CD4-positive, CD25-positive, alpha-beta regulatory T cell (primary cell): Measurements from ENCODE around the gene SLC9A9. TPM values are rescaled to one million over a fixed set of nuclear protein-coding genes. Genes with fewer than 3 reads are reported as not detected.

ENCODE experiments used
- ATAC-seq, 2 donors: fragments of 150-1000 bp; cut with Tn5 transposase; one replicate each; pipeline ENCODE4 v1.10.0; 2021; ENCODE audit warnings: low read depth in 2 of 2, moderate number of reproducible peaks in 2 of 2, moderate library complexity in 1 of 2
- DNase-seq, 3 donors: peaks; one replicate each; pipeline versions ENCODE4 v3.0.0 to v3.0.0-alpha.2; 2012 to 2022; ENCODE audit warnings: mixed read lengths in 1 of 3
- H3K27ac ChIP-seq: one replicate; pipeline ENCODE4 v1.7.0; 2013; ENCODE audit warnings: mild to moderate bottlenecking, low read length; ENCODE audit not compliant: insufficient read depth, poor library complexity, severe bottlenecking
- H3K27me3 ChIP-seq: one replicate; pipeline ENCODE4 v1.7.0; 2013; ENCODE audit warnings: low read length; ENCODE audit not compliant: control insufficient read depth, insufficient read depth
- H3K36me3 ChIP-seq: one replicate; pipeline ENCODE4 v1.7.0; 2013; ENCODE audit warnings: mild to moderate bottlenecking, low read length, moderate library complexity; ENCODE audit not compliant: control insufficient read depth, insufficient read depth
- H3K4me1 ChIP-seq: 2 replicates; pipeline ENCODE4 v1.7.0; 2013; ENCODE audit warnings: mild to moderate bottlenecking, low read length; ENCODE audit not compliant: insufficient read depth, control insufficient read depth, poor library complexity, severe bottlenecking
- H3K4me3 ChIP-seq: one replicate; pipeline ENCODE4 v1.7.0; 2013; ENCODE audit warnings: low read depth, mild to moderate bottlenecking, low read length, moderate library complexity
- H3K9me3 ChIP-seq, 2 experiments: 1 replicate in 1 of 2; 2 replicates in 1 of 2; pipeline ENCODE4 v1.7.0; 2013; ENCODE audit warnings: low read length in 2 of 2, mild to moderate bottlenecking in 1 of 2, moderate library complexity in 1 of 2; ENCODE audit not compliant: control insufficient read depth in 2 of 2
- H3K27ac Mint-ChIP-seq, 3 donors: one replicate each; pipeline ENCODE4 v1.8.0; 2020 to 2022; ENCODE audit warnings: mild to moderate bottlenecking in 3 of 3, mixed read lengths in 3 of 3, moderate library complexity in 2 of 3
- H3K27me3 Mint-ChIP-seq: one replicate; pipeline ENCODE4 v1.8.0; 2022; ENCODE audit warnings: mild to moderate bottlenecking, mixed read lengths
- H3K36me3 Mint-ChIP-seq: one replicate; pipeline ENCODE4 v1.8.0; 2020; ENCODE audit warnings: mixed read lengths
- H3K4me1 Mint-ChIP-seq, 4 donors: one replicate each; pipeline ENCODE4 v1.8.0; 2020 to 2022; ENCODE audit warnings: mixed read lengths in 4 of 4, mild to moderate bottlenecking in 1 of 4
- H3K4me3 Mint-ChIP-seq, 4 donors: one replicate each; pipeline ENCODE4 v1.8.0; 2020 to 2022; ENCODE audit warnings: mild to moderate bottlenecking in 4 of 4, mixed read lengths in 4 of 4, moderate library complexity in 3 of 4
- H3K9me3 Mint-ChIP-seq, 7 donors: one replicate each; pipeline ENCODE4 v1.8.0; 2020 to 2022; ENCODE audit warnings: mixed read lengths in 7 of 7, mild to moderate bottlenecking in 3 of 7, moderate library complexity in 2 of 7
- polyA plus RNA-seq, 4 donors: library from polyadenylated mRNA; unstranded; fragments of 300-500 nt; fragmentation: Illumina TruSeq; gene quantifications; one replicate each; pipeline ENCODE4 v1.2.3, GENCODE V29; 2021
- total RNA-seq: library from RNA; stranded (reverse); gene quantifications from one replicate; pipeline ENCODE4 v1.2.3, GENCODE V29; 2022

Gene SLC9A9
- total and polyA plus RNA-seq, 5 donors from 2014 or later, result 31.7 to 49.3 (median 46.4) TPM

- H3K4me1 ChIP-seq, result no peaks in the 10 kb centered on the region
- Mint-ChIP-seq H3K27me3 (no peaks in the 10 kb centered on the region), H3K36me3 (peaks cover 27% of the 10 kb centered on the region), H3K27ac (no peak overlapping the region), H3K9me3 (no peaks in the 10 kb centered on the region), H3K4me3 (no peak overlapping the region), H3K4me1 (peaks cover 0 to 4% (median 0%) of the 10 kb centered on the region in 4 donors)
- no peak overlapping the region for H3K27ac ChIP-seq
- no peaks in the 10 kb centered on the region for H3K27me3 ChIP-seq
- H3K9me3 ChIP-seq, result no peaks in the 10 kb centered on the region
- no peaks in the 10 kb centered on the region for H3K36me3 ChIP-seq
- DNase-seq (no peak), ATAC-seq (no peak)
- no peak overlapping the region for H3K4me3 ChIP-seq
Measured at GRCh38 chr3:143595456-143596077, 252.7 kb downstream of the SLC9A9 start.

GRCh38 chr3:143594206-143594605 is 254.1 kb downstream of the SLC9A9 start:
- Mint-ChIP-seq H3K4me1 (no peaks in the 10 kb centered on the region), H3K36me3 (peaks cover 21% of the 10 kb centered on the region), H3K4me3 (no peak overlapping the region), H3K27me3 (no peaks in the 10 kb centered on the region), H3K9me3 (no peaks in the 10 kb centered on the region), H3K27ac (no peak overlapping the region)
- H3K4me1 ChIP-seq, result no peaks in the 10 kb centered on the region
- ATAC-seq (no peak), DNase-seq (no peak)
- no peaks in the 10 kb centered on the region for H3K9me3 ChIP-seq
- no peak overlapping the region for H3K4me3 ChIP-seq
- no peaks in the 10 kb centered on the region for H3K27me3 ChIP-seq
- no peak overlapping the region for H3K27ac ChIP-seq
- no peaks in the 10 kb centered on the region for H3K36me3 ChIP-seq

GRCh38 chr3:143590660-143591059 is 257.6 kb downstream of the SLC9A9 start:
- Mint-ChIP-seq H3K4me3 (no peak overlapping the region), H3K27me3 (no peaks in the 10 kb centered on the region), H3K27ac (no peak overlapping the region), H3K9me3 (no peaks in the 10 kb centered on the region), H3K36me3 (peaks cover 29% of the 10 kb centered on the region), H3K4me1 (peaks cover 4 to 17% (median 7%) of the 10 kb centered on the region in 4 donors)
- no peak for ATAC-seq
- no peak for DNase-seq
- no peaks in the 10 kb centered on the region for H3K36me3 ChIP-seq
- H3K4me3 ChIP-seq, result no peak overlapping the region
- no peak overlapping the region for H3K27ac ChIP-seq
- H3K9me3 ChIP-seq, result no peaks in the 10 kb centered on the region
- no peaks in the 10 kb centered on the region for H3K27me3 ChIP-seq
- H3K4me1 ChIP-seq, result peaks cover 4% of the 10 kb centered on the region

DNA sequence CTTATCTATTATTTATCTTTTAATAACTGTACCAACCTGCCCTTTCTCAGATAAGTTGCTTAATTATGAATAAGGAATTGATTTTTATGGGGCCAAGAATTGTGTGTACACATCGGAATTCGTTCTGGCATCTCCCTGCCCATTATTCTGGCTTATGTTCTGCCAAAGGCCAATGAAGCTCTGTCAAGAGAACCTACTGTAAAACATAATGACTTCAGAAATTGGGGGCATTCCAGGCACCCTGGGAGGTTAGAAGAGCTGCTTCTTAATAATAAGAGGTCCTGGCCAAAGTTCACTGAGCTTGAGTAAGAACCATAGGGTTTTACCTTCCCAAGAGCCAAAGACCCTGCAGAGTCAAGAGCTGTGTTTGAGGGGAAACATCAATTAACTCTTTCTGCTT is 261.7 kb downstream of the SLC9A9 start:
- DNase-seq, result no peak
- Mint-ChIP-seq H3K9me3 (peaks cover 0 to 1% (median 0%) of the 10 kb centered on the region in 7 donors), H3K4me1 (peaks cover 5 to 36% (median 23%) of the 10 kb centered on the region in 4 donors), H3K27ac (peak overlapping the region in 1 of 3 donors; percentile 61), H3K27me3 (no peaks in the 10 kb centered on the region), H3K36me3 (peaks cover 26% of the 10 kb centered on the region), H3K4me3 (no peak overlapping the region)
- no peak overlapping the region for H3K27ac ChIP-seq
- H3K27me3 ChIP-seq, result no peaks in the 10 kb centered on the region
- H3K4me1 ChIP-seq, result peaks cover 5% of the 10 kb centered on the region
- H3K36me3 ChIP-seq, result no peaks in the 10 kb centered on the region
- no peaks in the 10 kb centered on the region for H3K9me3 ChIP-seq
- no peak for ATAC-seq
- H3K4me3 ChIP-seq, result no peak overlapping the region

DNA sequence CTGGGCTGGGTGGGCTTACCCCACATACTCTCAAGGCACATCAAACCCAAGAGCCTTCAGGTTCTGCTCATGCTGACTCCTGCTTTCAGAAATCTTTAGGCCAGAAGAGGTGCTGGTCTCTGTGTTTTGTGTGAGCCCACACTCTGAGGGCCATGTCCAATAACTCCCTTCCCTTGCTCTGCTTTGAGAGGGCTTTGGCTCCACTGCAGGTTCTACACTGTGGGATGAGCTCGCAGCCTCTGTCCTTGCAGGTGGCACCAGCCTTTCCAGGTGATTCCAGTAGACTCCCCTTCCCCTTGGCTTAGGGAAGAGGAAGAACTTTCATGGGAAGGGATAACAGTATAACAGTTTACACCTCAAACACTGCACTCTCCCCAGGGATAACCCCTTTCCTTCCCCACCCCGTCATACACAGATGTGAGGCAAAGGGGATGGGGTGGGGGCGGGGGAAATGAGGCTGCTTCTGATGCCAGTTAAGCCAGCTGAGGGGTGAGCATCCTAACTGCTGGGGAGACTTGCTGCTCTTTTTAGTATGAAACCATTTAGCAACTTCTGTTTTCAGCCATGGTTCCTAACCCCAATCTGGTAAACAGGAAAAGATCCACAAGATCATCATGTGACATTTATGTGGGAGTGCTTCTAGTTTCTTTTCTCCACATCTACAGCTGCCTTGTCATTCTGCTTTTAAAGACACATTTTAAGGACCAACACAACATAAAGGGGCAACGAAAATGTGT is 262.4 kb downstream of the SLC9A9 start:
- Mint-ChIP-seq H3K36me3 (peaks cover 24% of the 10 kb centered on the region), H3K9me3 (peaks cover 0 to 1% (median 0%) of the 10 kb centered on the region in 7 donors), H3K27me3 (no peaks in the 10 kb centered on the region), H3K4me3 (no peak overlapping the region), H3K4me1 (peaks cover 5 to 38% (median 26%) of the 10 kb centered on the region in 4 donors), H3K27ac (peak overlapping the region; percentile 9 to 61 (median 24))
- Histone ChIP-seq H3K27ac (no peak overlapping the region), H3K36me3 (no peaks in the 10 kb centered on the region), H3K4me1 (peaks cover 5% of the 10 kb centered on the region), H3K27me3 (no peaks in the 10 kb centered on the region), H3K9me3 (no peaks in the 10 kb centered on the region), H3K4me3 (no peak overlapping the region)
- peak in 1 of 3 donors; percentile 31 for DNase-seq
- no peak for ATAC-seq

DNA sequence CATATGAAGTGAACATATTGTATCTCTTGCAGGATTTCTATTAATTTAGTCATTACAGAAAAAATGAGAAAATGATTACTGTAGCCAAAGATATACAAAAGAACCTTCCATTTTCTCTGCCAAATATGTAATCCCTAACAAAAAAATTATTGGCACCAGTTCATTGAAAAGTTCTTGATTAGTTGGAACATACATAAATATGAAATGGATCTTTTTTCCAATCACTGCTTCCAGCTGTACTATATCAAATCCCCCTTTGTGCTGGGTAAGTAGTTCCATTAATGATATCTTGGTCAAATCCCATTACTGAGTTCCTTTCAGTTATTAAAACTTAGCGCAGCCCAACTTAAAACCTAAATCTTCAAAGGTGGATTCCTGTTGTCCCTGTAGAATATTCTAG is 263.8 kb downstream of the SLC9A9 start:
- no peak for DNase-seq
- no peaks in the 10 kb centered on the region for H3K27me3 ChIP-seq
- H3K27me3 Mint-ChIP-seq, result no peaks in the 10 kb centered on the region
- H3K4me3 Mint-ChIP-seq, result no peak overlapping the region
- H3K27ac ChIP-seq, result no peak overlapping the region
- H3K9me3 Mint-ChIP-seq, result peaks cover 0 to 1% (median 0%) of the 10 kb centered on the region in 7 donors
- H3K9me3 ChIP-seq, result no peaks in the 10 kb centered on the region
- peaks cover 24% of the 10 kb centered on the region for H3K36me3 Mint-ChIP-seq
- H3K27ac Mint-ChIP-seq, result peak overlapping the region in 1 of 3 donors; percentile 30
- ATAC-seq, result no peak
- peaks cover 5% of the 10 kb centered on the region for H3K4me1 ChIP-seq
- H3K36me3 ChIP-seq, result no peaks in the 10 kb centered on the region
- peaks cover 5 to 38% (median 26%) of the 10 kb centered on the region in 4 donors for H3K4me1 Mint-ChIP-seq
- H3K4me3 ChIP-seq, result no peak overlapping the region

DNA sequence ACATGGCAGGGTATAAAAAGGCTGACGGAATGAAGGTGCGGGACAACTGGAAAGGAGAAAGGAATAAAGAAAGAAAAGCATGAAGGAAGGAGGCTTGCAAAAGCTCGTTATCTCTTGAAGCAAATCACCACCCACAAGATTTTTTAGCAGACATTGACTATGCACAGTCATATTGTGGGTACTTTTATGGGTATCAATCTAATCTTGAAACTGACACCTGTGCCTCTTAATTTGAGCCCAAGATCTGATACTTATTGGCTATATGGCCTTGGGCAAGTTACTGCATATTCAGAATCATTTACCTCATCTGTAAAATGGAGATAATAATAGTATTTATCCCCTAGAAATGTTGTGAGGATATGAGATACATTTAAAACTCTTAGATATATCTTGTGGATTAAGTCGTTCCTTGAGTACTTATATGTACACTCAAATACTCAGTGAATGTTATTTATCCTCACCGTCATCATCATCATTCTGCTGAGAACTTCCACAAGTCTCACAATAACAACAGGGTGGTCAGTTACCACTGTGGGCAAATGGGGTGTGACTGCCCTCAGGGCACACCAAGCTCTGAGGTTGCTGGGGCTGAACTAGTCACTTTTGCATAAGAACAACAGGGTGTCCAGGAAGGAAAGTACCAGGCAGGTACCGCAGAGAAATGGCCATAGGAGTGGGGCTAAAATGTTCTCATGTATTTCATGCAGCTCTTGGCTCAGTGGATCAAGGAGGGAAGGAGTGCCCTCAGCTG is 266.1 kb downstream of the SLC9A9 start:
- Histone ChIP-seq H3K4me1 (peaks cover 5% of the 10 kb centered on the region), H3K9me3 (no peaks in the 10 kb centered on the region), H3K27me3 (no peaks in the 10 kb centered on the region), H3K27ac (no peak overlapping the region), H3K4me3 (peak overlapping the region; percentile 16), H3K36me3 (peaks cover 4% of the 10 kb centered on the region)
- H3K9me3 Mint-ChIP-seq, result peaks cover 0 to 1% (median 0%) of the 10 kb centered on the region in 7 donors
- no peaks in the 10 kb centered on the region for H3K27me3 Mint-ChIP-seq
- peak overlapping the region; percentile 30 to 67 (median 48) for H3K27ac Mint-ChIP-seq
- DNase-seq, result peak in 1 of 3 donors; percentile 22
- peaks cover 32% of the 10 kb centered on the region for H3K36me3 Mint-ChIP-seq
- no peak for ATAC-seq
- peak overlapping the region in 1 of 4 donors; percentile 35 for H3K4me3 Mint-ChIP-seq
- peaks cover 2 to 34% (median 25%) of the 10 kb centered on the region in 4 donors for H3K4me1 Mint-ChIP-seq
